Cardiac fibroblast (primary cell): Measurements from ENCODE around the gene RAC3.

Source experiments
- DNase-seq, 2 donors: peaks; one replicate each; pipeline versions ENCODE4 v3.0.0 to v3.0.0-alpha.2; 2010; ENCODE audit warnings: low read depth in 2 of 2
- H3K4me3 ChIP-seq, 2 donors: replicated peaks in 1 of 2; 1 replicate in 1 of 2; 2 replicates in 1 of 2; pipeline ENCODE4 v1.5.1; 2011; ENCODE audit warnings: low read depth in 2 of 2, low read length in 2 of 2, mild to moderate bottlenecking in 2 of 2, moderate library complexity in 1 of 2
- CTCF ChIP-seq: IDR thresholded peaks from one replicate; pipeline ENCODE4 v1.5.1; 2011; ENCODE audit warnings: low read depth, mild to moderate bottlenecking, low read length, inconsistent platforms

Gene RAC3

GRCh38 chr17:81990836-81991683 lies 40.4 kb upstream of the RAC3 start:
- DNase-seq, result no peak
- no peak overlapping the region for H3K4me3 ChIP-seq
- no peak for TF ChIP-seq CTCF

- no peak overlapping the region for H3K4me3 ChIP-seq
- TF ChIP-seq CTCF, result no peak
- peak; percentile 4 to 72 for DNase-seq
These were observed 39.7 kb upstream of the RAC3 start for GRCh38 chr17:81991684-81992305.

- TF ChIP-seq CTCF, result no peak
- no peak for DNase-seq
- H3K4me3 ChIP-seq, result no peak overlapping the region
These were observed 39.0 kb upstream of the RAC3 start for GRCh38 chr17:81992306-81993102.

- TF ChIP-seq CTCF, result no peak
- H3K4me3 ChIP-seq, result no peak overlapping the region
- no peak for DNase-seq
These were observed 37.5 kb upstream of the RAC3 start for GRCh38 chr17:81993729-81994592.

GRCh38 chr17:81994593-81995462 lies 36.6 kb upstream of the RAC3 start:
- TF ChIP-seq CTCF, result no peak
- no peak overlapping the region for H3K4me3 ChIP-seq
- no peak for DNase-seq
